DND-41 (cell line): ENCODE data around the gene FBXO28.

Experiments used
- ATAC-seq: fragments of 200-7000 bp; cut with Tn5 transposase; 3 replicates; pipeline ENCODE4 v1.9.1; 2021; ENCODE audit warnings: low read depth; ENCODE audit not compliant: insufficient read depth
- DNase-seq: peaks from one replicate; pipeline ENCODE4 v3.0.0-alpha.2; 2020
- H2AFZ ChIP-seq: 2 replicates; pipeline ENCODE4 v1.6.0; 2012; ENCODE audit warnings: low read depth, low read length
- H3K27ac ChIP-seq: 2 replicates; pipeline ENCODE4 v1.5.1; 2012; ENCODE audit warnings: low read length, inconsistent platforms
- H3K27me3 ChIP-seq: fragments of 200-600 bp; sonication (generic); 2 replicates; pipeline ENCODE4 v1.6.0; 2012; ENCODE audit warnings: low read length, mild to moderate bottlenecking, inconsistent platforms; ENCODE audit not compliant: insufficient read depth, poor library complexity
- H3K36me3 ChIP-seq: 2 replicates; pipeline ENCODE4 v1.5.1; 2012; ENCODE audit warnings: low read length, inconsistent platforms; ENCODE audit not compliant: insufficient read depth
- H3K4me1 ChIP-seq: 2 replicates; pipeline ENCODE4 v1.5.1; 2012; ENCODE audit warnings: mild to moderate bottlenecking, low read length; ENCODE audit not compliant: insufficient read depth
- H3K4me2 ChIP-seq: 2 replicates; pipeline ENCODE4 v1.6.0; 2012; ENCODE audit warnings: mild to moderate bottlenecking, moderate library complexity, low read length, inconsistent platforms; ENCODE audit not compliant: insufficient read depth
- H3K4me3 ChIP-seq, 2 experiments: fragments of 200-600 bp in 1 of 2; shearing (Covaris generic) in 1 of 2; 2 replicates each; pipeline ENCODE4 v1.5.1; 2012 to 2016; ENCODE audit warnings: inconsistent platforms in 2 of 2, low read length in 2 of 2, mild to moderate bottlenecking in 2 of 2, low read depth in 1 of 2, moderate library complexity in 1 of 2
- H3K79me2 ChIP-seq: 2 replicates; pipeline ENCODE4 v1.6.0; 2012; ENCODE audit warnings: low read length, inconsistent platforms; ENCODE audit not compliant: insufficient read depth
- H3K9ac ChIP-seq: 2 replicates; pipeline ENCODE4 v1.6.0; 2012; ENCODE audit warnings: low read depth, mild to moderate bottlenecking, inconsistent platforms, low read length, moderate library complexity
- H3K9me3 ChIP-seq: 2 replicates; pipeline ENCODE4 v1.5.1; 2012; ENCODE audit warnings: low read length, moderate library complexity, mild to moderate bottlenecking, inconsistent platforms; ENCODE audit not compliant: insufficient read depth, severe bottlenecking
- H4K20me1 ChIP-seq: 2 replicates; pipeline ENCODE4 v1.6.0; 2012; ENCODE audit warnings: low read length; ENCODE audit not compliant: insufficient read depth
- EZH2 ChIP-seq: IDR thresholded peaks from 3 replicates; pipeline ENCODE4 v1.6.1; 2012; ENCODE audit warnings: borderline replicate concordance, low read depth, mild to moderate bottlenecking, moderate library complexity, low read length, inconsistent platforms; ENCODE audit not compliant: severe bottlenecking
- TF ChIP-seq, protein P1 (sequence below): IDR thresholded peaks from 2 replicates; pipeline ENCODE4 v1.5.1; 2012; ENCODE audit warnings: borderline replicate concordance, low read length, moderate library complexity, mild to moderate bottlenecking; ENCODE audit not compliant: poor library complexity, severe bottlenecking; ENCODE audit errors: extremely low read depth

FBXO28 gene

DNA sequence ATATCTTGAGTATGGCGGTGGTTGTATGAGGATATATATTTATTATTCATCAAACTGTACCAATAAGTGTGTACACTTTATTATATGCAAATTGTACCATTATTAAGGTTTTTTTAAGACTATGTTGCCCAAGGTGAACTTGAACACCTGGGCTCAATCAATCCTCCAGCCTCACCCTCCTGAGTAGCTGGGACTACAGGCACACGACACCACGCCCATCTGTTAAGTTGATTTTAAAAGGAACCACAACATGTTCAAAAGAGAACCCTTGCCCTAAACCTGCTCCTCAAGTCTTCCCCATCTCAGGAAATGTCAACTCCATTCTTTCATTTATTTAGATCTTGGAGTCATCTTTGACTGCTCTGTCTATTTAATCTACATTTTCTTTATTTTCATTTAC, 24.3 kb upstream of the FBXO28 start:
- no peak for TF ChIP-seq EZH2
- TF ChIP-seq, protein P1, sequence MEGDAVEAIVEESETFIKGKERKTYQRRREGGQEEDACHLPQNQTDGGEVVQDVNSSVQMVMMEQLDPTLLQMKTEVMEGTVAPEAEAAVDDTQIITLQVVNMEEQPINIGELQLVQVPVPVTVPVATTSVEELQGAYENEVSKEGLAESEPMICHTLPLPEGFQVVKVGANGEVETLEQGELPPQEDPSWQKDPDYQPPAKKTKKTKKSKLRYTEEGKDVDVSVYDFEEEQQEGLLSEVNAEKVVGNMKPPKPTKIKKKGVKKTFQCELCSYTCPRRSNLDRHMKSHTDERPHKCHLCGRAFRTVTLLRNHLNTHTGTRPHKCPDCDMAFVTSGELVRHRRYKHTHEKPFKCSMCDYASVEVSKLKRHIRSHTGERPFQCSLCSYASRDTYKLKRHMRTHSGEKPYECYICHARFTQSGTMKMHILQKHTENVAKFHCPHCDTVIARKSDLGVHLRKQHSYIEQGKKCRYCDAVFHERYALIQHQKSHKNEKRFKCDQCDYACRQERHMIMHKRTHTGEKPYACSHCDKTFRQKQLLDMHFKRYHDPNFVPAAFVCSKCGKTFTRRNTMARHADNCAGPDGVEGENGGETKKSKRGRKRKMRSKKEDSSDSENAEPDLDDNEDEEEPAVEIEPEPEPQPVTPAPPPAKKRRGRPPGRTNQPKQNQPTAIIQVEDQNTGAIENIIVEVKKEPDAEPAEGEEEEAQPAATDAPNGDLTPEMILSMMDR = no peak
- no peak overlapping the region for H3K27ac ChIP-seq

DNA sequence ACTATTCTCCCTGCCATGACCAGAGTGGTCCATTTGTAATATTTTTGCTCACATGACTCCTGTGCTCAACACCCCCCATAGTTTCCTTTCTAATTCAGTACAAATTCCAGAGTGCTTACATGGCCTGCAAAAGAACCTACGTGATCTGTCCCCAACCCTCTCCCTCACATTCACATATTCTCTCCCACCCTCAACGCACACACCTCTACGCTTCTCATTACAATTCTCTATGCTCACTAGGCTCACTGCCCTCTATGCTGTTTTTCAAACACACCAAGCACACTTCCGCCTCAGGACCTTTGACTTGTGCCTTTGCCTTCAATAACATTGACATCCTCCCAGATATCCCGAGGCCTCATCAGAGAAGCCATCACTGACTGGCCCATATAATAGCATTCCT, 23.8 kb upstream of the FBXO28 start:
- Histone ChIP-seq H3K36me3 (no peaks in the 10 kb centered on the region), H3K27me3 (peaks cover 10% of the 10 kb centered on the region), H3K9me3 (no peaks in the 10 kb centered on the region), H3K79me2 (no peaks in the 10 kb centered on the region), H3K27ac (no peak overlapping the region), H2AFZ (no peak overlapping the region), H3K4me1 (no peaks in the 10 kb centered on the region), H3K4me2 (no peak overlapping the region), H3K4me3 (no peak overlapping the region), H3K9ac (no peak overlapping the region), H4K20me1 (no peaks in the 10 kb centered on the region)
- ATAC-seq = no peak
- TF ChIP-seq EZH2 = no peak
- TF ChIP-seq, protein P1 = no peak
- DNase-seq = no peak

More for the DNA sequence above, 24.3 kb upstream of the FBXO28 start:
- Histone ChIP-seq H3K4me3 (no peak overlapping the region), H2AFZ (no peak overlapping the region), H3K36me3 (no peaks in the 10 kb centered on the region), H3K79me2 (no peaks in the 10 kb centered on the region), H3K4me1 (no peaks in the 10 kb centered on the region), H4K20me1 (no peaks in the 10 kb centered on the region), H3K9me3 (no peaks in the 10 kb centered on the region), H3K9ac (no peak overlapping the region), H3K27me3 (peaks cover 10% of the 10 kb centered on the region), H3K4me2 (no peak overlapping the region)
- ATAC-seq = no peak
- no peak for DNase-seq

DNA sequence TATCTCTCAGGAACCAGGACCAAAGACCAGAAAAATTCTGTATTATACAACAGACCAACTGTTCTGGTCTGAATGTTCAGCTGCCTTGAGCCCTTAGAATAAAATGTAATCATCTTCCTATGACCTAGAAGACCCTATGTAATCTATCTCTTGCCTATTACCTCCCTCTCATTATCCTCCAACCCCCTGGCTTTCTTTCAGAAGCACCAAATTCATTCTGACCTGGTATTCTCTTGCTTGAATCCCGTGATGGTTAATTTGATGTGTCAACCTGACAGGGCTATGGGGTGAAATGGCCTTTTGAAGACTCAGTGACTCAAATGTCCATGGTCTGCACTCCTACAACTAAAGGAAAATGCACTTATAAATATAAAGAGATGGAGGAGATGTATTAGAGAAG, 21.8 kb upstream of the FBXO28 start:
- ATAC-seq (no peak), DNase-seq (no peak)
- Histone ChIP-seq H3K27ac (no peak overlapping the region), H3K9ac (no peak overlapping the region), H3K4me1 (no peaks in the 10 kb centered on the region), H3K36me3 (no peaks in the 10 kb centered on the region), H4K20me1 (no peaks in the 10 kb centered on the region), H3K4me3 (no peak overlapping the region), H3K27me3 (peaks cover 20% of the 10 kb centered on the region), H2AFZ (no peak overlapping the region), H3K9me3 (no peaks in the 10 kb centered on the region), H3K4me2 (no peak overlapping the region), H3K79me2 (no peaks in the 10 kb centered on the region)
- no peak for TF ChIP-seq EZH2
- TF ChIP-seq, protein P1 = no peak

- no peak for TF ChIP-seq EZH2
- TF ChIP-seq, protein P1 = no peak
- no peak for DNase-seq
- no peak overlapping the region for H2AFZ ChIP-seq
- H3K36me3 ChIP-seq = no peaks in the 10 kb centered on the region
- no peak overlapping the region for H3K27ac ChIP-seq
- no peaks in the 10 kb centered on the region for H3K4me1 ChIP-seq
- H3K79me2 ChIP-seq = no peaks in the 10 kb centered on the region
- no peak for ATAC-seq
- no peak overlapping the region for H3K4me3 ChIP-seq
- no peaks in the 10 kb centered on the region for H4K20me1 ChIP-seq
- H3K4me2 ChIP-seq = no peak overlapping the region
- peaks cover 17% of the 10 kb centered on the region for H3K27me3 ChIP-seq
- no peaks in the 10 kb centered on the region for H3K9me3 ChIP-seq
- H3K9ac ChIP-seq = no peak overlapping the region
These were observed 21.3 kb upstream of the FBXO28 start for GRCh38 chr1:224092601-224093000.
